ENCODE measurements around the gene QSER1. TPM values are rescaled to one million over a fixed set of nuclear protein-coding genes. Genes with fewer than 3 reads are reported as not detected.

The QSER1 gene
- total RNA-seq, 4 donors from 2014 or later, result 17.2 to 79.4 (median 43.8) TPM

Small RNA genes within 50 kb of the gene (small RNA-seq; reads per million reads assigned to genes)
- gene RF00019, result not detected

Other genes starting within 250 kb of the QSER1 start
- under 1 TPM in 1 of 4 donors, not detected in 3; 0.55 TPM for gene CCDC73, start 98.1 kb upstream of the QSER1 start, total RNA-seq
- 1 to 10 TPM in 2 of 4 donors, under 1 TPM in 2; 0.29 to 2.3 (median 1.4) TPM for gene PRRG4, start 62.9 kb upstream of the QSER1 start, total RNA-seq
- 1 to 10 TPM in 3 of 4 donors, not detected in 1; 1.3 to 6.4 (median 1.3) TPM for gene DEPDC7, start 123.1 kb downstream of the QSER1 start, total RNA-seq
- gene TCP11L1, start 146.8 kb downstream of the QSER1 start, total RNA-seq, result 10 to 100 TPM in 3 of 4 donors, 1 to 10 TPM in 1; 4.6 to 26.8 (median 23.3) TPM

All from uterus (tissue), 4 donors.